ENCODE measurements around the gene SULT2B1. TPM values are rescaled to one million over a fixed set of nuclear protein-coding genes. Genes with fewer than 3 reads are reported as not detected.

Gene SULT2B1
- total RNA-seq, 2 donors from 2014 or later, result 1.0 TPM; not detected in 1

GRCh38 chr19:48508729-48509411 is 43.1 kb upstream of the SULT2B1 start:
- no peaks in the 10 kb centered on the region for H3K36me3 ChIP-seq (replicated peaks in 1 of 2; ENCODE audit: insufficient read depth in 1 of 2, low read depth in 2 of 2)
- no peak for DNase-seq
- H3K4me1 ChIP-seq, result peaks cover 14% of the 10 kb centered on the region
- H3K4me3 ChIP-seq, result no peak overlapping the region
- WGBS, 2 donors, result 68 to 74% methylated on average over 19 to 30 of the region's 32 CpGs
- no peaks in the 10 kb centered on the region for H3K9me3 ChIP-seq
- no peak overlapping the region for H3K27ac ChIP-seq
- H3K27me3 ChIP-seq, result peaks cover 0 to 4% of the 10 kb centered on the region in 2 donors
- intact Hi-C loops (cut with DNase I), result no loop called here
- no peak for ATAC-seq
- TF ChIP-seq POLR2A (IDR thresholded peaks at IDR 0.05) (no peak), CTCF (IDR thresholded peaks at IDR 0.05) (no peak)

- H3K4me3 ChIP-seq, result no peak overlapping the region
- intact Hi-C loops (cut with DNase I), result no loop called here
- H3K4me1 ChIP-seq, result peaks cover 14% of the 10 kb centered on the region
- WGBS, 2 donors, result 56 to 79% methylated on average over 7 to 12 of the region's 12 CpGs
- H3K27me3 ChIP-seq, result peaks cover 0 to 4% of the 10 kb centered on the region in 2 donors
- no peak overlapping the region for H3K27ac ChIP-seq
- no peak for ATAC-seq
- H3K9me3 ChIP-seq, result no peaks in the 10 kb centered on the region
- DNase-seq, result no peak
- TF ChIP-seq CTCF (IDR thresholded peaks at IDR 0.05) (no peak), POLR2A (IDR thresholded peaks at IDR 0.05) (no peak)
- H3K36me3 ChIP-seq (replicated peaks in 1 of 2; ENCODE audit: insufficient read depth in 1 of 2, low read depth in 2 of 2), result no peaks in the 10 kb centered on the region
Observed at GRCh38 chr19:48509467-48510194, 42.3 kb upstream of the SULT2B1 start.

- ATAC-seq (peak; percentile 50), DNase-seq (peak; percentile 66 to 74 (median 70))
- H3K4me3 ChIP-seq, result no peak overlapping the region
- H3K36me3 ChIP-seq (replicated peaks in 1 of 2; ENCODE audit: insufficient read depth in 1 of 2, low read depth in 2 of 2), result no peaks in the 10 kb centered on the region
- intact Hi-C loops (cut with DNase I), result no loop called here
- 14 to 25% methylated on average over 18 to 24 of the region's 24 CpGs for WGBS, 2 donors
- peaks cover 0 to 4% of the 10 kb centered on the region in 2 donors for H3K27me3 ChIP-seq
- peaks cover 14% of the 10 kb centered on the region for H3K4me1 ChIP-seq
- TF ChIP-seq POLR2A (IDR thresholded peaks at IDR 0.05) (no peak), CTCF (IDR thresholded peaks at IDR 0.05) (no peak)
- H3K27ac ChIP-seq, result no peak overlapping the region
- no peaks in the 10 kb centered on the region for H3K9me3 ChIP-seq
Observed at GRCh38 chr19:48510421-48511268, 41.3 kb upstream of the SULT2B1 start.

- no peak for DNase-seq
- WGBS, 2 donors, result 1 to 2% methylated on average over 13 to 25 of the region's 32 CpGs
- no peaks in the 10 kb centered on the region for H3K9me3 ChIP-seq
Observed at GRCh38 chr19:48511321-48511731, 40.6 kb upstream of the SULT2B1 start.

More at GRCh38 chr19:48511321-48511731, 40.6 kb upstream of the SULT2B1 start:
- Histone ChIP-seq H3K4me3 (no peak overlapping the region), H3K27me3 (peaks cover 0 to 4% of the 10 kb centered on the region in 2 donors), H3K4me1 (peaks cover 14% of the 10 kb centered on the region), H3K27ac (no peak overlapping the region), H3K36me3 (replicated peaks in 1 of 2; ENCODE audit: insufficient read depth in 1 of 2, low read depth in 2 of 2) (no peaks in the 10 kb centered on the region)
- intact Hi-C loops (cut with DNase I), result no loop called here
- no peak for TF ChIP-seq POLR2A (IDR thresholded peaks at IDR 0.05)
- no peak for TF ChIP-seq CTCF (IDR thresholded peaks at IDR 0.05)
- no peak for ATAC-seq

All from body of pancreas (tissue), 4 donors.